ENCODE measurements around the gene MYOM3. TPM values are rescaled to one million over a fixed set of nuclear protein-coding genes. Genes with fewer than 3 reads are reported as not detected.

The MYOM3 gene
- total and polyA plus RNA-seq, 2 of the 13 experiments (the other 11 are each of a cell fraction or from before 2014, with no cell fraction given): 5.8 to 15.3 TPM

- TF ChIP-seq ATF5 (CRISPR knock-in tag; IDR thresholded peaks at IDR 0.05; ENCODE audit: low read depth) (no peak), SMAD9 (CRISPR knock-in tag; IDR thresholded peaks at IDR 0.05) (no peak), CREB3 (CRISPR knock-in tag; IDR thresholded peaks at IDR 0.05) (no peak), ZNF749 (CRISPR knock-in tag; IDR thresholded peaks at IDR 0.05; ENCODE audit: borderline replicate concordance) (no peak), SRF (IDR thresholded peaks at IDR 0.05; ENCODE audit: low read depth, low read length) (no peak), SMARCC2 (IDR thresholded peaks at IDR 0.05) (no peak), ZMYM2 (CRISPR knock-in tag; IDR thresholded peaks at IDR 0.05) (no peak; the same call in 1 of the 2 replicates), ZNF781 (CRISPR knock-in tag; IDR thresholded peaks at IDR 0.05; ENCODE audit: borderline replicate concordance, not compliant biosample characterization) (peak; percentile 37), ZNF615 (CRISPR knock-in tag; IDR thresholded peaks at IDR 0.05; ENCODE audit: borderline replicate concordance) (no peak), ZNF512 (CRISPR knock-in tag; IDR thresholded peaks at IDR 0.05) (no peak), RBAK (CRISPR knock-in tag; IDR thresholded peaks at IDR 0.05) (no peak), ZSCAN22 (CRISPR knock-in tag; IDR thresholded peaks at IDR 0.05) (no peak), KDM4B (CRISPR knock-in tag; IDR thresholded peaks at IDR 0.05) (no peak), SRSF9 (IDR thresholded peaks at IDR 0.05; ENCODE audit: borderline replicate concordance, insufficient read depth, low read depth, low read length, poor library complexity, severe bottlenecking) (no peak), ZNF180 (CRISPR knock-in tag; IDR thresholded peaks at IDR 0.05; ENCODE audit: borderline replicate concordance, low read depth) (no peak), TOPORS (CRISPR knock-in tag; IDR thresholded peaks at IDR 0.05) (no peak), HNRNPK (IDR thresholded peaks at IDR 0.05; ENCODE audit: low read depth, low read length, poor library complexity, severe bottlenecking) (no peak), ZNF121 (CRISPR knock-in tag; IDR thresholded peaks at IDR 0.05) (no peak), ZNF101 (CRISPR knock-in tag; IDR thresholded peaks at IDR 0.05; ENCODE audit: borderline replicate concordance, low read depth) (no peak), ZNF766 (CRISPR knock-in tag; IDR thresholded peaks at IDR 0.05; ENCODE audit: borderline replicate concordance) (no peak), ZNF678 (CRISPR knock-in tag; IDR thresholded peaks at IDR 0.05) (no peak), XRCC5 (optimal IDR thresholded peaks at IDR 0.05; ENCODE audit: low read length) (no peak), ATF2 (CRISPR knock-in tag; IDR thresholded peaks at IDR 0.05) (no peak), HNF1B (CRISPR knock-in tag; IDR thresholded peaks at IDR 0.05) (peak; percentile 98)
These were observed 6.7 kb upstream of the MYOM3 start (continued) for GRCh38 chr1:24118410-24119242.

All from HepG2 (cell line).